HG03571 (cell line): ENCODE measurements around the gene GDAP1L1.
A peak's percentile ranks its signal among the peaks of the same experiment; 100 is the strongest.

Experiments used
- ATAC-seq: cut with Tn5 transposase; IDR thresholded peaks from one replicate; pipeline ENCODE4 v1.9.1; 2021; ENCODE audit not compliant: unreplicated experiment

GDAP1L1 gene

DNA sequence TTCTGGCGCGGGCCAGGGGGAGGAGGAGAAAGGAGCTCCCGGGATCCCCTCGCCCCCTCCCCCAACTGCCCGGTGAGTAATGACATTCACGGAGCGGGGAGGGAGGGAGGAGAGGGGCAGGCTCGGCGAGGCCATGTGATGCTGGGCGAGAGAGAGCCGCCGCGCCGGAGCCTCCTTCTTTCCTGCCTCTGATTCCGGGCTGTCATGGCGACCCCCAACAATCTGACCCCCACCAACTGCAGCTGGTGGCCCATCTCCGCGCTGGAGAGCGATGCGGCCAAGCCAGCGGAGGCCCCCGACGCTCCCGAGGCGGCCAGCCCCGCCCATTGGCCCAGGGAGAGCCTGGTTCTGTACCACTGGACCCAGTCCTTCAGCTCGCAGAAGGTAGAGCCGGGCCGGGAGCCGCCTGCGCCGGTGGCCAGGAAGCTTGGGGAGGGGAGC lies at the start of gene GDAP1L1:
GDAP1L1 (plus strand) TSS at position 178 of the 441 bp plus-strand sequence; CDS start at position 205, 27 bp downstream.
- no peak for ATAC-seq

DNA sequence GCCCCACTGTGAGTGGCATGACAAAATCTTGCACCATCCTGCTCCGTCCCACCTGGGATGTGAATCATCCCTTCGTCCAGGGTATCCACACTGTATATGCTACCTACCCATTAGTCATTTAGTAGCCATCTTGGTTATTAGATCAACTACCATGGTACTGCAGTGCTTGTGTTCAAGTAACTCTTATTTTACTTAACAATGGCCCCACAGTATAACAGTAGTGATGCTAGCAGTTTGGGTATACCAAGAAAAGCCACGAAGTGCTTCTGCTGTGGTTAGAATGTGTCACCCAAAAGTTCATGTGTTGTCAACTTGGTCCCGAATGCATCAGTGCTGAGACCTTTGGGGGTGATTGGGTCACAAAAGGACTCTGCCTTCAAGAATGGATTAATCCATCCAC lies 48.2 kb upstream of the GDAP1L1 start:
- no peak for ATAC-seq

DNA sequence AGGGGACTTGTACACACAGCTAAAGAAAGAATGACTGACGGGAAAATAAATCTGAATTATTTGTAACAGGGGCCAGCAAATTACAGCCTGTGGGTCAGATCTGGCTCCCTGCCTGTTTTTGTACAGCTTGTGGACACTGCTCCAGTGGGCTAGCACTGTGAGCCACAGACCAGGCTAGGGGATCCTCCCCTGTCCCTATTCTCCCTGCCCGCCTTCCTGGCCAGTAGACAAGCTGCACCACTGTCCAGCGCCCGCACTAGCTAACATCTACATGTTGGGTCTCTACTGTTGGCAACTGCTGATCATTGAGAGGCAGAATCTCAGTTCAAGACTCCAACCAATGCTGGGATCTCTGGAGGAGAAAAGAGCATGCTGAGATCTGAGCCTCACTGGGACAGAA lies 47.2 kb upstream of the GDAP1L1 start:
- ATAC-seq, result no peak

DNA sequence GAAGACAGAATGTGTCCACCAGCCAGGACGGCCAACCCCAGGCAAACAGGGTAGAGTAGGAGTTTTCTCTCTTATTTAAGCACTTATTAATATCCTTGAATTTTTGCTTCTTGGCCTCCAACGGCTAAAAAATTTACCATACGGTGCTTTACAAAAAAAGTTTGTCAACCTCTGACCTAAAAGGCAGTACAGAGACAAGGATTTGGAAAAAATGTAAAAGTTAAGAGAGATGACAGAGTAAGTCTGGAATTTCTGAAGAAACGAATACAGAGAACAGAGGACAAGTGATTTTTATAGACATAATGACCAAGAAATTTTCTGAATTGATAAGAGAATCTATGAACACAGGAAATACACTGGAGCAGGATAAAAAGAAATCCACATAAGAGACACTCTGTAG lies 46.7 kb upstream of the GDAP1L1 start:
- no peak for ATAC-seq

DNA sequence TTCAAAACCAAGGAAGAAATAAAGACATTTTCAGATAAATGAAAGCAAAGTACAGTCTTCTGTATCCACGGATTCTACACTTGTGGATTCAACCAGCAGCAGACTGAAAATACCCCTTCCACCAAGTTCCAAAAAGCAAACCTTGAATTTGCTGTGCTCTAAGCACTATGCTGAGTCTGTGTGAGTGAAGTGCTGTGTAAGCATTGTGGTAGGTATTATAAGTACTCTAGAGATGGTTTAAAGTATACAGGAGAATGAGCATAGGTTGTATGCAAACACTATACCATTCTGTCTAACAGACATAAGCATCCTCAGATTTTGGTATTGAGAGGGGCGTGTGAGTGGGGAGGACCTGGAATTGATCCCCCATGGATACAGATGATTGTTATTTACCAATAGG lies 46.1 kb upstream of the GDAP1L1 start:
- no peak for ATAC-seq

DNA sequence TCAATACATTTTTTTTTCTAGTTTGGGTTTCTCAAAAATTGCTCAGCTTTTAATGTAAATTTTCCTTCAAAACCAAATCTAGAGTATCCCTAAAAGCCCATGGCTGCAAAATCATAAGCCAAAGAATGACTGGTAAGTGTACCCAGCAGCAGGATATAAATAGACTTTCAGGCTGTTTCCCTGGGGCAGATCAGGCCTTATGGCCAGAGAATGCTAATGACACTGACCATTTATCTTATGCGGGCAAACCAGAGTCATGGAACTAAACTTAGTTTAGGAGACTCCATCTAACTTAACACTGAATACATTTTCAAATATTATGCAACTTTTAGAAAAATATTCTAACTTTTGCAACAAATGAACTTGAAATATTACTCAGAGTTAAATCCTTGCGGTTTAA lies 43.9 kb upstream of the GDAP1L1 start:
- no peak for ATAC-seq

DNA sequence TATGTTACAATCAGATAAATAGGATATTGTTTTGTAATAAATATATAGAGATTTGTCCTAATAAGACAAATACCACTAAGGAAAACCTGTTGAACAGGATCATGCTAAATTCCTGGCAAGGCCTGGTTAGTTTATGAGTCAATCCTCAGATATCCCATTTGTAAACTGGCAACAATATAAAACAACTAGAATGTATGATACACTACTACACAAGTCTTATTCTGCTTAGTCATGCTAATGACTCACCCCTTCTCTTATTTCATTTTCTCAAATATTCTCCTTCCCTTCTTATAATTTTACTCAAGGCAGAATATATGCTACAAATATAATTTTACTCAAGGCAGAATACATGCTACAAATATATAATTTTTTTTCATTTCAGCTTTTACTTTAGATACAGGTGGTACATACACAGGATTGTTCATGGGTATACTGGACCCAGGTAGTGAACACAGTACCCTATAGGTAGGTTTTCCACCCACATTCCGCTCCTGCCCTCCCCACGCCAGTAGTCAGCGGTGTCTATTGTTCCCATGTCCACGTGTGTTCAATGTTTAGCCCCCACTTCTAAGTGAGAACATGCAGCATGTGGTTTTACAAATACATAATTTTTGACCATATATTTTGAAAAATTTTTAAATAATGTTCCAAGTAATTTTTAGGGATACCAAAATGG lies 42.8 kb upstream of the GDAP1L1 start:
- ATAC-seq, result no peak

DNA sequence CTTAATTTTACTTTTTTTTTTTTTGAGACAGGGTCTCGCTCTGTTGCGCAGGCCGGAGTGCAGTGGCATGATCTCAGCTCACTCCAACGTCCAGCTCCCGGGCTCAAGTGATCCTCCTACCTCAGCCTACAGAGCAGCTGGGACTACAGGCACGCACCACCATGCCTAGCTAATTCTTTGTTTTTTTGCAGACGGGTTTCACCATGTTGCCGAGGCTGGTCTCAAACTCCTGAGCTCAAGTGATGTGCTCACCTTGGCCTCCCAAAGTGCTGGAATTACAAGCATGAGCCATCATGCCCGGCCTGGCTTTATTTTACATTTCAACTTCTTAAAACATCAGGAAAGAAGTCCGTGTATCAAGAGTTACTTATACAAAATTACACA lies 42.3 kb upstream of the GDAP1L1 start:
- ATAC-seq, result no peak

DNA sequence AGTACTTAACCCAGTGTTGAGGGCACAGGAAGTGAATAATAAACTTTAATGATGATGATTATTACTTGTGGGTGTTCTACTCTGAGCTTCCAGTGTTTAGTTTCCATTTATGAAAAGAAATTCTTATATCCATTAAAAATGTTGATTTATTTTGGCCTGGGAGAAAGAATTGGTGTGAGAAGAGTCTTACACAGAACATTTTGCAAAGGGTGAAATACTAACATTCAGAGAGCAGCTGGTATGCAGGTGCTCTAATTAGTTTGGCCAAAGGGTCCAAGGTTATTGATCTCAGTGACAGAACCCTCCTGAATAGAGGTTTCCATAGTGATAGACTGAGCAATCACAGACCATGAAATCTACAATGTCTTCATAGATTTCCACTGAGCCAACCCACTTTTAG lies 41.0 kb upstream of the GDAP1L1 start:
- no peak for ATAC-seq

DNA sequence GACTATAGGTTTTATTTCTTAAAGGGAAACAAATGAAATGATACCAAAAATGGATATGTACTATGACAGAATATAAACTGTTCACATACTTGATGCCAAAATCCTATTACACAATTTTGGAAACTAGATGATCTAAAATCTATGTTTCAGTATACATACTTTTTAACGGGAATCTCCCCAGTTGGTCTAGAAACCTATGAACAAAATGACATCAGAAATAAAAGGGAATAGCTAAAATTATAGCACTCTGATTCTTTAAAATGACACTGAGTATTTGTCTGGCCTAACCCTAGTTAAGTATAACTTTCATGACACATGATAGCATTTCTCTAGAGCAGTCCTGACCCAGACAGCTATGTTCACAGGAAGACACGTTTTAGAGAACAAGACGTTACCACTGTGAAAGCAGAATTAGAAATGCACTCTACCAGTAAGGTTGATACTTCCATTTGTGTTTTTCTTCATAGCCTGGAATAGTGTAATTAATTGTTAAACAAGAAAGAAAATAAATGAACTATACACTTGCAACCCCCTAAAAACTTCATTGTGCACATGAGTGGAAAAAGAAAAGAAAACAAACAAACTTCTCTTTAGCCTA lies 39.9 kb upstream of the GDAP1L1 start:
- no peak for ATAC-seq

DNA sequence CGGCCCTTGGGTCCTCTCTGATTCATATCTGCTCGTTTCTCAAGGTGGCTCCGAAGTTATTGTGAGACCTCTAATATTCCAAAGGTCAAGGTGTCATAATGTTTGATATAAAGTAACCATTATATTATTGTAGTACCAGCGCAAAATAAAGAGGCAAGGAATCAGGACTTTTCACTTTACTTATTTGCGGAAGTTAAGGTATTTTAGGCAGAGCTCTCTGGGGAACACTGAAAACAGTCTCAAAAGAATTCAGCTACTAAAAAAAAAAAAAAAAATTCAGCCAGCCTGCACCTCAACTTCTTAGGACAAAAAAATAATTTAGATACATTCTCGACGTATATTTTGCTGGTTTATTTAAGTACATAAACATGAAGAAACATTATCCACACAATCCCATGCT lies 38.9 kb upstream of the GDAP1L1 start:
- no peak for ATAC-seq

DNA sequence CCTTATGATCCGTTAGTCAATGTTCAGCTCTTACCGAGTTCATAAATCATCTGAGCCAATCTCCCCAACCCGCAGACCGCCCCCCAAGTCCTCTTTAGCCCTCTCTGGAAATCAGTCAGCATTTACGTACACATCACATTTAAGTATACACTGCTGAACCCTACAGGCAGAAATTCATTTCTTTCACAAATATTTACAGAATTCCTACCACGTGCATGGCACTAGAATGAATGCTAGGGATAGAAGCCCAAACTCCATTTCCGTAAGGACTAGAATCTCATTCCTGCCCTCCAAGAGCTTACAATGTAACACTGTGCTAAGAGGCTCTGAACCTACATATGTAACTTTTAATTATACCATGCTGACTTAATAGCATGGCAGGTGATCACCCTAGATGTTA lies 38.3 kb upstream of the GDAP1L1 start:
- no peak for ATAC-seq

DNA sequence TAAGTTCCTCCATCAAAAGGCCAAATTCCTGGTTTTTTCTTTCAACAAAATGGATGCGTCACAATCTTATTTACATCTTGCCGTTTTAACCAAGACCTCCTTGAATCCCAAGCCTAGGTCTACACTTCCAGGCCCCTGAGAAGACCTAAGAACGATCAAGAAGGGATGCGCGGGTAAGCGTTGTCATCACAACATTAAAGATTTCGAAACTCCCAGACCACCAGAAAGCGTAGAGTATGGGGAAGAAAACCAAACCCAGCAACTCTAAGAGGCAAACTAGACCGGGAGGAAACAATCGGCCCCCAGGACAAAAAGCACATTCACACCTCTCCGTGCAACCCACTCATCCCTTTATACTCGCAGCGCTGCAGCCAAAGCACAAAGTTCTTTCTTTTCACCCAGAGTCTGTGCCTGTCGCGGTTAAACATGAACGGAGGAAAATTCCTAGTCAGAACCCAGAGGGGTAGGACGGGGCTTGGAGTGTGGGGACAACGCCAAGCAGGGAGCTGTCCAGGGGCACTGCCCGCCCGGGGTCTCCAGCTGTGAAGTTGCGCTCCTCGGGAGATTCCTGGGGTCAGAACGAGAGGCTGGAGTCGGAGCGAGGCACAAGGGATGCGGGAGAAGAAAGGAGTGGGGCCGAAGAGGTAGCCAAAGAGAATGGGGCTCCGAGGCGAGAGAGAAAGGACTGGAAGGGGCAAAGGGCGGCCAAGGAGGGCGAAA lies 37.3 kb upstream of the GDAP1L1 start:
- ATAC-seq, result no peak

DNA sequence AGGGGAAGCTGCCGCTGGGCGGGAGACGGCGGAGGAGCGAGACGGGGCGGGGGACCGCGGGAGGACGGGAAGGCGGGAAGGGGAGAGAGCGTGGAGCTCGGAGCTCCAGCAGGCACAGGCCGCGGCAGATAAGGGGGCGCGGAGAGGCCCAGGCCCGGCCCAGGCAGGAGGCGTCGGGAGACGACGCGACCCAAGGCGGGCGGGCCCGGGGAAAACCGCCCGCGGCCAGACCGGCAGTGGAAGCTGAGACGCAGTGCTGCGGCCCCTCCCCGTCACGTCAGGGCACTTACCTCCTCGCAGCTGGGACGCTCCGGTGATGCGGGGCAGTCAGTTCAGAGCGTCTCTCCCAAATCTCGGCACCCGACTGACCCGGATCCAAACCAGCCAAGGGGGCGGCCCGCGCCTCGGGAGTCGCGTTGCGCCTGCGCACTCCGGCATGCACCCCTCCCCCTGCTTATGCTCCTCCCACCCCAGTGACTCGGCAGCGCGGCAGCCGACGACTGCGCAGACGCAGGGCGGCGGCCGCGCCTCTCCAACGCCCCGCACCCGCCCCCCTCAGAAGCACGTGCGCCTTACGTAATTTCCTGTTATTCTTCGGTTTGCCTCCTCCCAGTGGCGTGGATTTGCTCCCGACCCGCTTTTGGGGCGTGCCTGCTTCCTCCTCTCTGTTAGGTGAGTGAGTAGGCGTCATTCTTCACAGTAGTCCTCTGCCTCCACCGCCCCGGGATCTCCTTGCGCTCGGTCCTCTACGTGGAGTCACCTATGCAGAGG lies 36.5 kb upstream of the GDAP1L1 start, which contains the start of gene OSER1:
OSER1 (minus strand) TSS at position 366 of the 771 bp plus-strand sequence. CDS start 3,814 bp downstream, outside the sequence.
- peak; percentile 71 for ATAC-seq

DNA sequence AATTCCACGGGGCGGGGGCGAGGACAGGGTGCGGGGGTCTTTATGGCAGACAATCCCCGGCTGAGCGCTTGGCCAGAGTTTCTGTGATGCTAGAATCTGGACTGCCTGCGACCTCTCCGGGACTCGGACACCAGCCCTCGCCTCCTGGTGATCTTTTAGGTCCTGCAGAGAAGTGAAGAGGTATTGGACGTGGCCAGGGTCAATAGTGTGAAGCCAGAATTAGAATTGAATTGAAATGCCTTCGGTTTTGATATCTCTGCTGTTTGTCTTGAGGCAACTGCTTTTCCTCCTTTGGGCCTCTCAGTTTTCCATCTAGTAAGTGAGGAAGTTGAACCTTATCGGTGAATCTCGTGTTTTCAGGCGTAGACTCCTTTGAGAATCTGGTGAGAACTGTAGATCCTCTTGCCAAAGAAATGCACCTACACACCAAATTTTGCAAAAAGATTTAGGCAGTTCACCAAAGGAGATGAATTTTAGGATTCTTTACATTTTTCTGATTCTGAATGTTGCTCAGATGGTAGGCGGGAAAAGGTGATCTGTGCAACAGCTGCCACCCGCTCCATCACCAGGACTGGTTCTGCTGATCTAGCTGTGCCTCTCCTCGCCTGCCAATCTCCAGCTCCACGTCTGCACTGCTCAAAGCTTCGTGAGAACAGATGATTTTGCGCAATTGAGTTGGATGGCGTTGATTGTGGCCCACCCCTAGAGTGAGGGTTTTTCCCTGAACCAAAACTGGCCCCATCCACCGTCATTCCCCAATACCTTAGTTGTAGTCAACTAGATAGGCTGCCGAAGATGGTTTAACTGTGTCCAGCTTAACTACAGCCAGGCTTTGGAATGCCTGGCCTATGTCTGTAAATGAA lies 35.7 kb upstream of the GDAP1L1 start:
- ATAC-seq, result peak; percentile 17

DNA sequence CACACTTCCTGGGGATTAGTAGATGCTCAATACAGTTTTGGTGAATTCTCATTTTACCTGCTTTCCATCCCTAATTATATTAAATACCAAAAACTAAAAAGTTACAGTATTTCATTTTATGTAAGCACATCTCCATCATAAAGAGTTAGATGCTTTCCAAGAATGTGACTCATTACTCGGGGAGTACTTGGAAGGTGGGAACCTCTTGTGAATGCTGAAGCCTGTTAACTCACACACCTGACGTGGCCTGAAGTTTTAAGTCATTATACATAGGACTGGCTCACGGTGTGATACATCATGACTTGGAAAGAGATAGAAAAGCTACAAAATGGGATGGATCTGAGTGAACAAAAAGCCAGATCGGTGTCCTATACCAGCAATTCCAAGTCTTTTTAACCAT lies 34.3 kb upstream of the GDAP1L1 start:
- ATAC-seq, result no peak

DNA sequence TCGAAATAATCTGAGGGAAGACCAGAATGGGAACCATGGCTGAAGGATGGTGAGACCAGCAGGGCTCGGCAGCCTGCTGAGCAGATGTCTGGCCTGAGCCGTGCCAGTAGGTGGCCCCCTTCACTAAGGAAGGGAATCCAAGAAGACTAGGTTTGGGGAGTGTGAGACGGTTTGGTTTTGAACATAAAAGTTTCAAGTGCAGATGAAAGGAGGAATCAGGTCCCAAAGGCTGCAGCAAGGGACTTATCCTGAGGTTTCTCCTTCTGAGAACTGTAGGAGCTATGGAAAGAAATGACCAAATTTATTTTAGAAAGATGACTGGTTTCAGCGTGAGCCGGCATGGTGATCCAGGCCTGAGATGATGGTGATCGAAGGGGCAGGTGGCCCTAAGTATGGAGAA lies 32.0 kb upstream of the GDAP1L1 start:
- no peak for ATAC-seq

DNA sequence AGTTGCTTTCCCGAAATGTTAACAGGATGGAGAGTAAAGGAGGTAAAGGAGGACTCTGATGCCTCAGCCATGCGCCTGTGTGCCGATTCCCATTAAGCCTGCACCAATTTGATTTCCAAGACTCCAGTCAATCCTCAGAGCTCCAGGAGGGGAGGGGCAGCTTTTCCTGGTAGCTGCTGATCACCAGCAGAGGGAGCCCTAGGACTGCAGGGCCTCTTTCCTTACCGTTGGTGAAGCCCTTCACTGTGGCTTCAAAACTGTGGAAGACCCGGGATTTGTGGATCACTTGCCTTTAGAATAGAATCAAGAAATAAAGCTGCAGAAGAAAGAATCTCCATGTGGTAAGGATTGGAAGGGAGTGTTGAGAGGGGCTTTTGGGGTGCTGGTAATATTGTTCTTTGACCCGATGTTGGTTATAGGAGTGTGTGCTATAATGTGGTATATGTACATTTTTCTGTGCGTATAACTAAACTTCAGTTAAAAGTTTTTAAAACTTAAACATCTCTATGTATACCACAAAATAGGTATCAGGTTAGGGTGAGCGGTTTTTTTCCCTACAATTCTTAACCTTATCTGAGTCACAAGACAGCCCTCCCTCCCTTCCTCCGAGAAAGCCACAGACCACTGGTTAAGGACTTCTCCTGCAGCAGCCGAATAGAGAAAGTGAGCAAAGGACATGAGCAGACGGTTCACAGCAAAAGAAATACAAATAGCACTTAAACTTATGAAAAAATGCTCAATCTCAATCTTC lies 29.6 kb upstream of the GDAP1L1 start:
- no peak for ATAC-seq

DNA sequence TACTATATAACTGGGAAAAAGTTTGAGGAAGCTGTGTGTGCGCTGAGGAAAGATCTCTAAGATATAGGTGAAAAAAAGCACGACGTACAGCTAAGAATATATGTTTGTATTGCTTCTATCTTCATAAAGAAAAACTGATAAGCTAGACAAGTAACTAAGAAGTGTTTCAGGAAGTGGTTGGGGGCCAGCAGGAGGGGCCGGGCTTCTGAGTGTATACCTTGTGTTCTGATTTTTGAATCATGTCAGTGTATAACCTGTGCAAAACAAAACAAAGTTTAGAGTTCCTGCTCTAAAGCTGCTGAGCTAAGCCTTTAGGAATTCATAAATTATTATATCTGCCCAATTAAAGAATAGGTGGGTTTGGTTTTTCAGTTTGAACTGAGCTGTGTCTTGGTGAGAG lies 28.7 kb upstream of the GDAP1L1 start:
- no peak for ATAC-seq
